Hepatocyte (in vitro differentiated cells): Measurements from ENCODE around the gene TMEM272. TPM values are rescaled to one million over a fixed set of nuclear protein-coding genes. Genes with fewer than 3 reads are reported as not detected.

Source experiments
- DNase-seq: peaks from one replicate; pipeline ENCODE4 v3.0.0-alpha.2; 2016; ENCODE audit warnings: low spot score
- H2AFZ ChIP-seq: fragments of 200-600 bp; sonication (generic); 2 replicates; pipeline ENCODE4 v1.6.0; 2016; ENCODE audit warnings: antibody characterized with exemption, mild to moderate bottlenecking
- H3K27ac ChIP-seq: fragments of 200-600 bp; sonication (generic); 2 replicates; pipeline ENCODE4 v1.5.1; 2016; ENCODE audit warnings: mild to moderate bottlenecking
- H3K27me3 ChIP-seq: fragments of 200-600 bp; sonication (generic); 2 replicates; pipeline ENCODE4 v1.6.1; 2016
- H3K36me3 ChIP-seq: fragments of 200-600 bp; sonication (generic); replicated peaks from 2 replicates; pipeline ENCODE4 v1.5.1; 2016; ENCODE audit warnings: low read depth; ENCODE audit not compliant: insufficient read depth
- H3K4me1 ChIP-seq: fragments of 200-600 bp; sonication (generic); 2 replicates; pipeline ENCODE4 v1.5.1; 2016; ENCODE audit warnings: mild to moderate bottlenecking, moderate library complexity; ENCODE audit not compliant: insufficient read depth
- H3K4me2 ChIP-seq: fragments of 200-600 bp; sonication (generic); 2 replicates; pipeline ENCODE4 v1.6.0; 2016
- H3K4me3 ChIP-seq: fragments of 200-600 bp; sonication (generic); 2 replicates; pipeline ENCODE4 v1.5.1; 2016; ENCODE audit warnings: mild to moderate bottlenecking
- H3K79me2 ChIP-seq: fragments of 200-600 bp; sonication (generic); 2 replicates; pipeline ENCODE4 v1.6.0; 2017; ENCODE audit warnings: mild to moderate bottlenecking
- H3K9me2 ChIP-seq: fragments of 200-600 bp; sonication (generic); replicated peaks from 2 replicates; pipeline ENCODE4 v1.6.0; 2017; ENCODE audit warnings: mild to moderate bottlenecking; ENCODE audit not compliant: insufficient read depth
- H3K9me3 ChIP-seq: fragments of 200-600 bp; sonication (generic); 2 replicates; pipeline ENCODE4 v1.5.1; 2016; ENCODE audit warnings: low read depth, mild to moderate bottlenecking
- H4K20me1 ChIP-seq: fragments of 200-600 bp; sonication (generic); 2 replicates; pipeline ENCODE4 v1.6.0; 2016; ENCODE audit warnings: mild to moderate bottlenecking; ENCODE audit not compliant: insufficient read depth, poor library complexity, severe bottlenecking
- EZH2 ChIP-seq: fragments of 200-600 bp; sonication (generic); IDR thresholded peaks from 2 replicates; pipeline ENCODE4 v1.6.1; 2016; ENCODE audit warnings: antibody characterized with exemption, mild to moderate bottlenecking, borderline replicate concordance
- EZH2phosphoT487 ChIP-seq: fragments of 200-600 bp; sonication (generic); IDR thresholded peaks from one replicate; pipeline ENCODE4 v1.6.1; 2018; ENCODE audit warnings: antibody characterized with exemption, mild to moderate bottlenecking, low read depth, moderate library complexity; ENCODE audit not compliant: unreplicated experiment, severe bottlenecking
- WGBS: methylation state at CpG from one replicate; pipeline ENCODE4 v1.1.6; 2016; ENCODE audit warnings: low lambda C conversion rate; ENCODE audit errors: missing lambda C conversion rate; 5-methylcytosine and 5-hydroxymethylcytosine counted together
- polyA plus RNA-seq: library from polyadenylated mRNA; unstranded; fragments of >200 nt; fragmentation: Nextera tagmentation; extraction: Ambion mirVana; gene quantifications from 2 replicates; pipeline ENCODE4 v1.2.1, GENCODE V29; 2016
- total RNA-seq: library from RNA; depleted of rRNA; stranded (reverse); fragments of >200 nt; gene quantifications from 2 replicates; pipeline ENCODE4 v1.2.3, GENCODE V29; 2014
- TF ChIP-seq, protein P1 (sequence below): fragments of 200-600 bp; sonication (generic); IDR thresholded peaks from 2 replicates; pipeline ENCODE4 v1.5.1; 2016; ENCODE audit warnings: antibody characterized with exemption, mild to moderate bottlenecking; ENCODE audit not compliant: poor library complexity

The TMEM272 gene
- total and polyA plus RNA-seq, 2 experiments from 2014 or later, result 0.20 to 0.23 TPM

DNA sequence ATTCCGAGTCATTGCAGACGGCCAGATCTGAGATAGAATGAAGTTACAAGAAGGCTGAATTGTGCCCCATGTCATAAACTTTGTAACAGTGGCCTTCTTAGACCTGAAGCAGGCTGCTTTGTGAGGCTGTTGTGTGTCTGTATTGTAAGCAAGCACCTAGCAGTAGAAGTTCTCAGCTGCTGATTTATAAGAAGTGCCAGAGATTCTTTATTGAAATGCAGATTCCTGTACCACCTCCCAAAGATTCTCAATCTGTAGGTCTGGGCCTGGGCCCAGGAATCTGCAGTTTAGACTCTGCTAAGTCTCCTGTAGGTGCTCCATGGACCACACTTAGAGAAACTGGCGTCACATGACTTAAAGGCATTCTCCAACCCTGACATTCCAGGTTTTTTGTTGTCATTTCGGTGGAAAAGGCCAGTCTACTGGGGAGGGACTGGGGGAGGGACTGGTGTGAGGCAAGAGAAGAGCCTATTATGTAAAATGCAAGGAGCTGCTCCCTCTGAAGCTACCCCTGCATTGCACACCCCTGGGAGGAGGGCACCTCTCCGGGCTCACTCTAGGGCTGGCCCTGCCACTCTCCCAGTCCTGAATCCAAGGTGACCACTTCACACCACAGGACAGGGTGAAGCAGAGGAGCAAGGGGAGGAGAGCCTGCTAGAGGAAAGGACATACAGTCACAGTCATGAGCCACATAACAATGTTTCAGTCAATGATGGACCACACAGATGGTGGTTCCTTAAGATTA, 769 bp upstream of the TMEM272 start:
- H4K20me1 ChIP-seq, result no peaks in the 10 kb centered on the region
- TF ChIP-seq, protein P1, sequence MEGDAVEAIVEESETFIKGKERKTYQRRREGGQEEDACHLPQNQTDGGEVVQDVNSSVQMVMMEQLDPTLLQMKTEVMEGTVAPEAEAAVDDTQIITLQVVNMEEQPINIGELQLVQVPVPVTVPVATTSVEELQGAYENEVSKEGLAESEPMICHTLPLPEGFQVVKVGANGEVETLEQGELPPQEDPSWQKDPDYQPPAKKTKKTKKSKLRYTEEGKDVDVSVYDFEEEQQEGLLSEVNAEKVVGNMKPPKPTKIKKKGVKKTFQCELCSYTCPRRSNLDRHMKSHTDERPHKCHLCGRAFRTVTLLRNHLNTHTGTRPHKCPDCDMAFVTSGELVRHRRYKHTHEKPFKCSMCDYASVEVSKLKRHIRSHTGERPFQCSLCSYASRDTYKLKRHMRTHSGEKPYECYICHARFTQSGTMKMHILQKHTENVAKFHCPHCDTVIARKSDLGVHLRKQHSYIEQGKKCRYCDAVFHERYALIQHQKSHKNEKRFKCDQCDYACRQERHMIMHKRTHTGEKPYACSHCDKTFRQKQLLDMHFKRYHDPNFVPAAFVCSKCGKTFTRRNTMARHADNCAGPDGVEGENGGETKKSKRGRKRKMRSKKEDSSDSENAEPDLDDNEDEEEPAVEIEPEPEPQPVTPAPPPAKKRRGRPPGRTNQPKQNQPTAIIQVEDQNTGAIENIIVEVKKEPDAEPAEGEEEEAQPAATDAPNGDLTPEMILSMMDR, result no peak
- no peak for TF ChIP-seq EZH2phosphoT487
- no peak for TF ChIP-seq EZH2
- no peaks in the 10 kb centered on the region for H3K27me3 ChIP-seq
- peak overlapping the region; percentile 86 for H2AFZ ChIP-seq
- no peak overlapping the region for H3K4me3 ChIP-seq
- 73% methylated on average over 5 of the region's 5 CpGs for WGBS
- H3K79me2 ChIP-seq, result no peaks in the 10 kb centered on the region
- H3K4me2 ChIP-seq, result peak overlapping the region; percentile 67
- H3K36me3 ChIP-seq, result no peaks in the 10 kb centered on the region
- DNase-seq, result no peak
- H3K4me1 ChIP-seq, result peaks cover 10% of the 10 kb centered on the region
- H3K27ac ChIP-seq, result peak overlapping the region; percentile 4
- H3K9me2 ChIP-seq, result no peaks in the 10 kb centered on the region
- H3K9me3 ChIP-seq, result no peaks in the 10 kb centered on the region

DNA sequence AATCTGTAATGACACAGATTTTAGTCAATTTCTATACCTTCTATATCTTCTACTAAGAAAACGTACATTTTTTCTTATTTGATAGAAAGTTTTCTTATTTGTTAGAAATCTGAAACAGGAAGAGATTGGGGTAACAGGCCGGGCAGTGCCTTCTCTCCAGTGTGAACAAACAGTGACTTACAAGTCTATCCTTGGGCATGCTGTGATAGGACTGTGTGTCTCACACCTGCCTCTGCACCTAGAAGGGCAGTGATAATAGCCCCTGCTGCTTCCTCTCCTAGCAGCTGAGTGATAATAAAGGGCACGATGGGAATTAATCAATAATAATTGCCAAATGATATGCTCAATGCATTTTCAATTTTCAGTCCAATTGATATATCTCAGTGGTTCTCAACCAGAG, 1.4 kb downstream of the TMEM272 start:
- Histone ChIP-seq H3K27ac (no peak overlapping the region), H3K9me3 (no peaks in the 10 kb centered on the region), H3K4me3 (no peak overlapping the region), H2AFZ (no peak overlapping the region), H3K27me3 (no peaks in the 10 kb centered on the region), H3K9me2 (no peaks in the 10 kb centered on the region), H4K20me1 (no peaks in the 10 kb centered on the region), H3K79me2 (no peaks in the 10 kb centered on the region), H3K4me1 (peaks cover 14% of the 10 kb centered on the region), H3K36me3 (no peaks in the 10 kb centered on the region), H3K4me2 (no peak overlapping the region)
- TF ChIP-seq EZH2phosphoT487 (no peak), EZH2 (no peak)
- TF ChIP-seq, protein P1, result no peak
- no peak for DNase-seq
- 71% methylated on average over 3 of the region's 3 CpGs for whole genome bisulfite sequencing

DNA sequence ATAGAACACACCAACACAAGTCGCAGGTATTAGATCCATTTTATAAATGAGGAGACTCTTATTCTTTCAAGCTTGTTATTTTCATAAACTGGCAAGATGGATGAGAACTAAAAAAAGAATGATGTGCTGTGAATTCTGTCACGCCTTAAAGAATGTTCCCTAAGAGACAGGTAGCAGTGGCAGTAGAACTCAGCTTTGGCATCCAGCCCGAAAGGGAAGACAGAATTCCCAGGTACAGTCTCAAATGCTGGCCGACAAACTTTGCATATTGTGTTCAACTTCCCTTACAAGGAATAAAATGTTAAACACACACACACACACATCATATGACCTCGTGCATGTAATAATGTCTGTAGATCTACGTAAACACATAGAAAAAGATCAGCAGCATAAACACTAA, 3.2 kb downstream of the TMEM272 start:
- Histone ChIP-seq H3K36me3 (no peaks in the 10 kb centered on the region), H3K9me3 (no peaks in the 10 kb centered on the region), H3K4me2 (no peak overlapping the region), H3K27ac (no peak overlapping the region), H3K27me3 (no peaks in the 10 kb centered on the region), H3K9me2 (no peaks in the 10 kb centered on the region), H3K4me1 (peaks cover 14% of the 10 kb centered on the region), H2AFZ (no peak overlapping the region), H4K20me1 (no peaks in the 10 kb centered on the region), H3K4me3 (no peak overlapping the region), H3K79me2 (no peaks in the 10 kb centered on the region)
- DNase-seq, result no peak
- no peak for TF ChIP-seq EZH2phosphoT487
- TF ChIP-seq, protein P1, result no peak
- TF ChIP-seq EZH2, result no peak
- 93% methylated on average over 6 of the region's 6 CpGs for WGBS
